Mesothelial cell of epicardium (in vitro differentiated cells): ENCODE results near the gene IL7R. TPM values are rescaled to one million over a fixed set of nuclear protein-coding genes. Genes with fewer than 3 reads are reported as not detected.

Experiments used
- DNase-seq, 2 experiments: peaks; one replicate each; pipeline ENCODE4 v3.0.0; 2021; ENCODE audit warnings: low spot score in 2 of 2; ENCODE audit not compliant: unreplicated experiment in 2 of 2
- H3K27ac Mint-ChIP-seq: 2 replicates; pipeline ENCODE4 v1.8.0; 2021; ENCODE audit warnings: mixed read lengths
- H3K27me3 Mint-ChIP-seq: 2 replicates; pipeline ENCODE4 v1.8.0; 2021; ENCODE audit warnings: low read depth, mixed read lengths
- H3K36me3 Mint-ChIP-seq: 2 replicates; pipeline ENCODE4 v1.8.0; 2021; ENCODE audit warnings: mixed read lengths
- H3K4me1 Mint-ChIP-seq: 2 replicates; pipeline ENCODE4 v1.8.0; 2021; ENCODE audit warnings: mixed read lengths
- H3K4me3 Mint-ChIP-seq: 2 replicates; pipeline ENCODE4 v1.8.0; 2021; ENCODE audit warnings: mild to moderate bottlenecking, moderate library complexity, mixed read lengths
- H3K9me3 Mint-ChIP-seq: 2 replicates; pipeline ENCODE4 v1.8.0; 2021; ENCODE audit warnings: mixed read lengths
- total RNA-seq: library from RNA; stranded (reverse); gene quantifications from 3 replicates; pipeline ENCODE4 v1.2.1, GENCODE V29; 2021
- TF ChIP-seq, protein P1 (sequence below): fragments of 200-600 bp; sonication (generic); IDR thresholded peaks from one replicate; pipeline ENCODE4 v1.5.0; 2021; ENCODE audit warnings: antibody characterized with exemption; ENCODE audit not compliant: unreplicated experiment

IL7R gene
- total RNA-seq, 1 donor from 2014 or later: 0.13 TPM

DNA sequence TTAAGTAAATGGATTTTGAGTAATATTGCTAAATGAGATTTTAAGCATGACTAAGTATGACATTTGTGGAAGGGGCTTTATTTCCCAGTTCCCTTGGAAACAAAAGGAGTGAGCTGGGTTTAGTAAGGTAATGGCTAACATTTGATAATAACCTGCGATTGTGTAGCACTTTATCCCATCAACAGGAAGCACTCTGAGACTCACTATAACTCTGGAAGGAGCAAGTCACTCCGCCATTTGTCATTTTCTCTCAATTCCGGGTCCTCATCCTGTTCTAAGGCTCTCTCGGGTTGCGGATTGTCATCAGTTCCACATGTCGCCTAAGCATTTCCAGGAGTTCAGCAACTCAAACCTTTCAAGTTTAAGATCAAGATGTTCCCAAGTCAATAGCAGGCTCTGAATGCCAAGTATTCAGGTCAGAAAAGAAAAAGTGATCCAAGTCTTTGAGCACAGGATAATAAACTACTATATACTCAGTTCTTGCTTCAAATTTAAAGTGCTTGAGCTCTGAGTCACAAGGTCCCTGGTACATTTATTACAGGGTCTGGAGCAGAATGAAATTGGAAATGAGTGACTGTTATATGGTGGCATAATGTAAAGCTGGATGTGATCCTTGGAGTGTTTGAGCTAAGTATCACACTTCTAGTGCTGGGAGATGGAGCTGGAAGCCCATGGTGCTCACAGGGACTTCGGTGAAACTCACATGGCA, 42.4 kb downstream of the IL7R start:
- Mint-ChIP-seq H3K4me3 (no peak overlapping the region), H3K9me3 (peaks cover 4% of the 10 kb centered on the region)

DNA sequence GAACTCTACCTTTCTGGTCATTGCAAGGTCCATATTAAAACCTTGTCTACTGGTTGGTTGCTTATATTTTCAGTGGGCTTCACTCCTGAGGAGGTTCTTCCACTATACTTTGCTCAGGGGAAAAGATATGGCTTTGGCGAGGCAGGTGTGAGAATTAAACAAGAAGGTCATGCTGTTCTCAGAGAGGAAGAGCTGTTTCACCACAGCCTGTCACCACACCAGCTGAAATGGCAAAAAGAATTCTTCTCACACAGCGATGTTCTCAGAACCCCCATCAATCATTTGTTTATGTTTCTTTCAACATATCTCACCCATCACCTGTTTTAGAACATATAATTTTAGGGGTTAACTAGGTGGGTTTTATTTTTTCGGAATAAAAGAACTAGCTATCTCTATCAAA, 43.1 kb downstream of the IL7R start:
- no peak overlapping the region for H3K27ac Mint-ChIP-seq
- no peak for DNase-seq
- no peaks in the 10 kb centered on the region for H3K36me3 Mint-ChIP-seq
- no peak overlapping the region for H3K4me3 Mint-ChIP-seq
- no peaks in the 10 kb centered on the region for H3K4me1 Mint-ChIP-seq
- TF ChIP-seq, protein P1, sequence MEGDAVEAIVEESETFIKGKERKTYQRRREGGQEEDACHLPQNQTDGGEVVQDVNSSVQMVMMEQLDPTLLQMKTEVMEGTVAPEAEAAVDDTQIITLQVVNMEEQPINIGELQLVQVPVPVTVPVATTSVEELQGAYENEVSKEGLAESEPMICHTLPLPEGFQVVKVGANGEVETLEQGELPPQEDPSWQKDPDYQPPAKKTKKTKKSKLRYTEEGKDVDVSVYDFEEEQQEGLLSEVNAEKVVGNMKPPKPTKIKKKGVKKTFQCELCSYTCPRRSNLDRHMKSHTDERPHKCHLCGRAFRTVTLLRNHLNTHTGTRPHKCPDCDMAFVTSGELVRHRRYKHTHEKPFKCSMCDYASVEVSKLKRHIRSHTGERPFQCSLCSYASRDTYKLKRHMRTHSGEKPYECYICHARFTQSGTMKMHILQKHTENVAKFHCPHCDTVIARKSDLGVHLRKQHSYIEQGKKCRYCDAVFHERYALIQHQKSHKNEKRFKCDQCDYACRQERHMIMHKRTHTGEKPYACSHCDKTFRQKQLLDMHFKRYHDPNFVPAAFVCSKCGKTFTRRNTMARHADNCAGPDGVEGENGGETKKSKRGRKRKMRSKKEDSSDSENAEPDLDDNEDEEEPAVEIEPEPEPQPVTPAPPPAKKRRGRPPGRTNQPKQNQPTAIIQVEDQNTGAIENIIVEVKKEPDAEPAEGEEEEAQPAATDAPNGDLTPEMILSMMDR: no peak
- peaks cover 9% of the 10 kb centered on the region for H3K9me3 Mint-ChIP-seq
- peaks cover 2% of the 10 kb centered on the region for H3K27me3 Mint-ChIP-seq

More for the DNA sequence above, 42.4 kb downstream of the IL7R start:
- H3K36me3 Mint-ChIP-seq: no peaks in the 10 kb centered on the region
- TF ChIP-seq, protein P1: no peak
- no peak for DNase-seq
- peaks cover 2% of the 10 kb centered on the region for H3K27me3 Mint-ChIP-seq
- H3K4me1 Mint-ChIP-seq: no peaks in the 10 kb centered on the region
- H3K27ac Mint-ChIP-seq: no peak overlapping the region

DNA sequence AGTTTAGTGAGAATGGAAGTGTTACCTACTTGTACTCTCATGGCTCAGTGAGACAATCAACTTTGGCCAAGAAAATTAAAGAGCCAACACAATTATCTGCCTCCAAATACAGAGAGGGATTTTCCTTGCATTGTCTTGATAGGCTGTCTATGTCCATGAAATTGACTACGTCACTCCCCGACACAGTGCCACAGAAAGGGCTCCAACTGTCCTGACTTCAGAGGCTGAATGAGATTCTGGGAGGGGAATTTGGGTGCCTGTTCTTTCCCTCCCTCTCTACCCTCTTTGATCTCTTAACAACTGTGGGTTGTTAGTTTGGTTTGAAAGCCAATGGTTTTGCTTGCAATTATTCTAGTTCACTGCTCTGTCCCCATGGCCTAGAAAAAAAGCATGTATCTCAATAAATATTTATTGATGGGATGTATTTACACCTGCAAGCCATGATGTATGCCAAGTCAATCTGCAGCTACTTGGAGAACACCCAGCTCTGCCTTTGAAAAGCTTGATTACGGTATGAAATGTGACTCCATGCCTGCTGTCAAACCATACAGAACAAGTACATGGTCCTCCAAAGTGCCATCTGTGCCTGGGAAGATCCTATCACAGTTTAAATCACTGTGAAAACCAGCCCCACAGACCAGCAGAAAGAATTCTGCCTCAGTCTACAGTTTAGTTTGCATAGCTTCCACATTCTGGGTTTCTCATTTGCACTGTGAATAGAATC, 44.4 kb downstream of the IL7R start:
- no peaks in the 10 kb centered on the region for H3K4me1 Mint-ChIP-seq
- H3K36me3 Mint-ChIP-seq: no peaks in the 10 kb centered on the region
- DNase-seq: no peak
- H3K9me3 Mint-ChIP-seq: peaks cover 9% of the 10 kb centered on the region
- TF ChIP-seq, protein P1: no peak
- H3K4me3 Mint-ChIP-seq: no peak overlapping the region
- H3K27me3 Mint-ChIP-seq: peaks cover 2% of the 10 kb centered on the region
- H3K27ac Mint-ChIP-seq: no peak overlapping the region

DNA sequence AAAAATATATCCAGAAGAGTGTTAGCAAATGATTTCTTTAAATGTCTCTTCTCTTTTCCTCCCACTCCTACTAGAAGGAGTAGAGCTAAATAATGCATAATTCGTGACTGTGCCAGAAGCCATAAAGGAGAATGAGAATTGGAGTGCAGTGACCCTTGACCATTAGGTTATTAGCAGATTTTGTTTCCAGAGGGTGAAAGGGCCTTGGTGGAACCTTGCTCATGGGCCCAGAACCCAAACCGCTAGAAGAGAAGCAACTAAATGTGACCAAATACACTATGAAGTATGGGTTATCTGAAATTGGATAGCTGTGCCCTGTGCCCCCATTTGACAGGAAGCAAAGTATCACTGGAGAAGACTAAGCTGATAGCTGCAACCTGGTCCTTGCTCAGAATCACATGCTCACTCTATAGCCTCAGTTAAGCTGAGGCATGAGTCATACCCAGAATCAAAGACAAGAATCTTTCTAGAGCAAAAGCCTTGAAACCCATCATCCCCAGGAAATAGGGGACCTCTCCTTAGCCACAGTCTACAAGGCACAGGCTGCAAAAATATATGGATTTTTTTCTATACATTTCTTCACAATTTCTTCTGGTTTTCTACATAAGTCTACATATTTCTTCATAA, 45.5 kb downstream of the IL7R start:
- no peak for DNase-seq

DNA sequence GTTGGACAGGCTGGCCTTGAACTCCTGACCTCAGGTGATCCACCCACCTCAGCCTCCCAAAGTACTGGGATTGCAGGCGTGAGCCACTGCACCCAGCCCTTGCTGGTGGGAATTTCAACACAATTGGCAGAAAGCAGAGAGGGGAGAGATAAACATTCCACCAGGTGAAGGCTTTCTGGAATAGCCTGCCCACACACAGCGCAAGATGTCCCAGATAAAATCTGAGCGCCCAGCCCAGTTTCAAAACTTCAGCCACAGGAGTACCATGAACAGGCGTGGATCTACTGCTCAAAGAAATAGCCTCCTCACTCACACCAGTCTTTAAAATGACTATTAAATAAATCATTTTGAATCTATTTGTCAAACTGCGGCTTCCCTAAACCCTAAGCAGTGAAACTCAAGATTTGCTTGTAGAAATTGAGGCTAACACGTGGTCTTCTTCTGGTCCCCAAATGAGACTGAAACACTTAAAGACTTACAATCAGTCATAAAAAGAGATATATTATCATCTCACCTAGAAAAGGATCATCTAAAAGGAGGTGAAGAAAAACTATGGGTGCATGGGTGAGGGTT, 47.0 kb downstream of the IL7R start:
- H3K36me3 Mint-ChIP-seq: no peaks in the 10 kb centered on the region
- peaks cover 9% of the 10 kb centered on the region for H3K9me3 Mint-ChIP-seq
- peaks cover 2% of the 10 kb centered on the region for H3K27me3 Mint-ChIP-seq
- DNase-seq: no peak
- TF ChIP-seq, protein P1: no peak
- no peak overlapping the region for H3K27ac Mint-ChIP-seq
- no peak overlapping the region for H3K4me3 Mint-ChIP-seq
- peaks cover 2% of the 10 kb centered on the region for H3K4me1 Mint-ChIP-seq

More for the DNA sequence above, 45.5 kb downstream of the IL7R start:
- Mint-ChIP-seq H3K4me1 (no peaks in the 10 kb centered on the region), H3K27me3 (peaks cover 2% of the 10 kb centered on the region), H3K4me3 (no peak overlapping the region), H3K27ac (no peak overlapping the region), H3K9me3 (peaks cover 9% of the 10 kb centered on the region), H3K36me3 (no peaks in the 10 kb centered on the region)
- TF ChIP-seq, protein P1: no peak
